Neural progenitor cell (in vitro differentiated cells): Measurements from ENCODE around the gene UNC93A. TPM values are rescaled to one million over a fixed set of nuclear protein-coding genes. Genes with fewer than 3 reads are reported as not detected.

ENCODE experiments used
- DNase-seq: peaks from one replicate; pipeline ENCODE4 v3.0.0-alpha.2; 2016; ENCODE audit warnings: low spot score
- H2AFZ ChIP-seq: fragments of 200-600 bp; sonication (generic); replicated peaks from 2 replicates; pipeline ENCODE4 v1.6.1; 2016; ENCODE audit warnings: antibody characterized with exemption
- H3F3A ChIP-seq: fragments of 200-600 bp; sonication (generic); 2 replicates; pipeline ENCODE4 v1.6.1; 2016; ENCODE audit warnings: antibody characterized with exemption, low read depth
- H3K27ac ChIP-seq: fragments of 200-600 bp; sonication (generic); 2 replicates; pipeline ENCODE4 v1.5.1; 2016; ENCODE audit warnings: mild to moderate bottlenecking
- H3K27me3 ChIP-seq: fragments of 200-600 bp; sonication (generic); 2 replicates; pipeline ENCODE4 v1.6.1; 2016; ENCODE audit warnings: mild to moderate bottlenecking, moderate library complexity
- H3K36me3 ChIP-seq: fragments of 200-600 bp; sonication (generic); 2 replicates; pipeline ENCODE4 v1.5.1; 2016
- H3K4me1 ChIP-seq: fragments of 200-600 bp; sonication (generic); 2 replicates; pipeline ENCODE4 v1.6.1; 2016; ENCODE audit warnings: mixed run types
- H3K4me2 ChIP-seq: fragments of 200-600 bp; sonication (generic); 2 replicates; pipeline ENCODE4 v1.6.1; 2016
- H3K4me3 ChIP-seq: fragments of 200-600 bp; sonication (generic); 2 replicates; pipeline ENCODE4 v1.5.1; 2016
- H3K79me2 ChIP-seq: fragments of 200-600 bp; sonication (generic); 2 replicates; pipeline ENCODE4 v1.6.1; 2016; ENCODE audit warnings: low read depth
- H3K9ac ChIP-seq: fragments of 200-600 bp; sonication (generic); 2 replicates; pipeline ENCODE4 v1.6.1; 2016
- H3K9me3 ChIP-seq: fragments of 200-600 bp; sonication (generic); 2 replicates; pipeline ENCODE4 v1.5.1; 2016; ENCODE audit warnings: low read depth
- H4K20me1 ChIP-seq: fragments of 200-600 bp; sonication (generic); 2 replicates; pipeline ENCODE4 v1.6.1; 2016; ENCODE audit warnings: low read depth
- H3K27ac Mint-ChIP-seq: 3 replicates; pipeline ENCODE4 v1.8.0; 2021; ENCODE audit warnings: mixed read lengths
- H3K27me3 Mint-ChIP-seq: 2 replicates; pipeline ENCODE4 v1.8.0; 2022; ENCODE audit warnings: low read depth, mild to moderate bottlenecking, inconsistent platforms, moderate library complexity, mixed read lengths; ENCODE audit not compliant: insufficient read depth
- H3K36me3 Mint-ChIP-seq: 3 replicates; pipeline ENCODE4 v1.8.0; 2021; ENCODE audit warnings: mixed read lengths
- H3K4me1 Mint-ChIP-seq: 3 replicates; pipeline ENCODE4 v1.8.0; 2021; ENCODE audit warnings: mixed read lengths
- H3K4me3 Mint-ChIP-seq: 3 replicates; pipeline ENCODE4 v1.8.0; 2021; ENCODE audit warnings: mild to moderate bottlenecking, moderate library complexity, mixed read lengths
- H3K9me3 Mint-ChIP-seq: 3 replicates; pipeline ENCODE4 v1.8.0; 2020; ENCODE audit warnings: mixed read lengths
- CTCF ChIP-seq: fragments of 200-600 bp; sonication (generic); IDR thresholded peaks from 2 replicates; pipeline ENCODE4 v1.5.1; 2017; ENCODE audit warnings: antibody characterized with exemption, mild to moderate bottlenecking
- EZH2 ChIP-seq: fragments of 200-600 bp; sonication (generic); IDR thresholded peaks from 2 replicates; pipeline ENCODE4 v1.6.1; 2017; ENCODE audit warnings: antibody characterized with exemption, mild to moderate bottlenecking, moderate library complexity
- EZH2phosphoT487 ChIP-seq: fragments of 200-600 bp; sonication (generic); IDR thresholded peaks from 2 replicates; pipeline ENCODE4 v1.6.1; 2017; ENCODE audit warnings: antibody characterized with exemption
- total RNA-seq: library from RNA; depleted of rRNA; stranded (reverse); fragments of >200 nt; gene quantifications from 2 replicates; pipeline ENCODE4 v1.2.3, GENCODE V29; 2015; ENCODE audit warnings: low replicate concordance

UNC93A gene
- total RNA-seq, 1 donor from 2014 or later, result not detected

- no peak for DNase-seq
- Histone ChIP-seq H3F3A (no peaks in the 10 kb centered on the region), H3K79me2 (no peaks in the 10 kb centered on the region), H3K4me3 (no peak overlapping the region), H3K9ac (no peak overlapping the region), H3K4me1 (no peaks in the 10 kb centered on the region), H3K27me3 (no peaks in the 10 kb centered on the region), H3K4me2 (no peak overlapping the region), H4K20me1 (no peaks in the 10 kb centered on the region), H3K27ac (no peak overlapping the region), H3K9me3 (no peaks in the 10 kb centered on the region), H3K36me3 (no peaks in the 10 kb centered on the region), H2AFZ (no peak overlapping the region)
- Mint-ChIP-seq H3K4me1 (peaks cover 8% of the 10 kb centered on the region), H3K9me3 (peaks cover 2% of the 10 kb centered on the region), H3K36me3 (no peaks in the 10 kb centered on the region), H3K4me3 (peak overlapping the region; percentile 28), H3K27me3 (peaks cover 8% of the 10 kb centered on the region), H3K27ac (peak overlapping the region; percentile 10)
- TF ChIP-seq EZH2phosphoT487 (no peak), CTCF (no peak), EZH2 (no peak)
Measured at GRCh38 chr6:167295495-167296292, 4.6 kb downstream of the UNC93A start.

GRCh38 chr6:167296293-167296690 lies 5.2 kb downstream of the UNC93A start:
- H3K4me1 Mint-ChIP-seq, result peaks cover 11% of the 10 kb centered on the region
- TF ChIP-seq EZH2 (no peak), CTCF (no peak), EZH2phosphoT487 (no peak)
- DNase-seq, result no peak
- Histone ChIP-seq H3K4me2 (no peak overlapping the region), H3K27ac (no peak overlapping the region), H4K20me1 (no peaks in the 10 kb centered on the region), H3K79me2 (no peaks in the 10 kb centered on the region), H3K36me3 (no peaks in the 10 kb centered on the region), H3K27me3 (no peaks in the 10 kb centered on the region), H2AFZ (no peak overlapping the region), H3K9ac (no peak overlapping the region), H3K4me1 (no peaks in the 10 kb centered on the region), H3F3A (no peaks in the 10 kb centered on the region), H3K9me3 (no peaks in the 10 kb centered on the region), H3K4me3 (no peak overlapping the region)
- no peak overlapping the region for H3K27ac Mint-ChIP-seq
- no peak overlapping the region for H3K4me3 Mint-ChIP-seq
- H3K36me3 Mint-ChIP-seq, result no peaks in the 10 kb centered on the region
- peaks cover 2% of the 10 kb centered on the region for H3K9me3 Mint-ChIP-seq
- H3K27me3 Mint-ChIP-seq, result peaks cover 8% of the 10 kb centered on the region

GRCh38 chr6:167296902-167297301 lies 5.8 kb downstream of the UNC93A start:
- Histone ChIP-seq H2AFZ (no peak overlapping the region), H4K20me1 (no peaks in the 10 kb centered on the region), H3K9ac (no peak overlapping the region), H3K4me2 (no peak overlapping the region), H3K4me1 (no peaks in the 10 kb centered on the region), H3K27me3 (no peaks in the 10 kb centered on the region), H3K9me3 (no peaks in the 10 kb centered on the region), H3F3A (no peaks in the 10 kb centered on the region), H3K36me3 (no peaks in the 10 kb centered on the region), H3K79me2 (no peaks in the 10 kb centered on the region), H3K27ac (no peak overlapping the region), H3K4me3 (no peak overlapping the region)
- Mint-ChIP-seq H3K27ac (no peak overlapping the region), H3K9me3 (peaks cover 2% of the 10 kb centered on the region), H3K27me3 (peaks cover 10% of the 10 kb centered on the region), H3K4me1 (peaks cover 7% of the 10 kb centered on the region), H3K36me3 (no peaks in the 10 kb centered on the region), H3K4me3 (no peak overlapping the region)
- TF ChIP-seq CTCF, result no peak
- DNase-seq, result no peak
